K562 (cell line): ENCODE results near the gene XIRP2. TPM values are rescaled to one million over a fixed set of nuclear protein-coding genes. Genes with fewer than 3 reads are reported as not detected.

Experiments used
- ATAC-seq: fragments of 200-7000 bp; cut with Tn5 transposase; 3 replicates; pipeline ENCODE4 v1.9.1; 2020; ENCODE audit warnings: moderate library complexity
- BruUV-seq: library from RNA; stranded (reverse); fragments of 400-500 nt; replicated peaks from 2 replicates; lab custom pipeline; 2021; lab: Mats Ljungman, UMichigan
- CTCF ChIA-PET: fragments of 300-600 bp; formaldehyde crosslinking; extraction: SDS; loops from one replicate; lab custom pipeline; 2021; ENCODE audit warnings: low intra/inter-chr PET ratio; lab: Yijun Ruan, JAX
- POLR2A ChIA-PET: fragments of 300-600, 350-650 bp; sonication (Branson Sonifier 250); formaldehyde crosslinking; extraction: SDS; loops from one replicate; lab custom pipeline; 2021; ENCODE audit warnings: antibody characterized with exemption, inconsistent platforms; lab: Yijun Ruan, JAX
- DNase-seq, 4 experiments: peaks; one replicate each; pipeline versions ENCODE4 v3.0.0 to v3.0.0-alpha.2; 2011 to 2018; ENCODE audit warnings: low spot score in 3 of 4, mixed read lengths in 3 of 4; ENCODE audit errors: extremely low read depth in 1 of 4
- FAIRE-seq: peaks from 2 replicates; lab custom pipeline; 2011; peaks lifted over from hg19 to GRCh38; lab: Jason Lieb, UNC
- H2AFZ ChIP-seq: 2 replicates; pipeline ENCODE4 v1.6.0; 2011; ENCODE audit warnings: low read depth, low read length, control low read depth, inconsistent platforms
- H3K27ac ChIP-seq: fragments of 200-600 bp; 3 replicates; pipeline ENCODE4 v1.8.0; 2011; ENCODE audit warnings: low read depth, mild to moderate bottlenecking, control low read depth, inconsistent platforms, low read length, moderate library complexity, mixed read lengths; ENCODE audit errors: extremely low read depth
- H3K27me3 ChIP-seq, 2 experiments: fragments of 300-600 bp in 1 of 2; 2 replicates in 1 of 2; 3 replicates in 1 of 2; pipeline versions ENCODE4 v1.6.0 to v1.8.0; 2011; ENCODE audit warnings: inconsistent platforms in 2 of 2, low read length in 2 of 2, mild to moderate bottlenecking in 1 of 2, mixed read lengths in 1 of 2, moderate library complexity in 1 of 2; ENCODE audit not compliant: control insufficient read depth in 2 of 2, insufficient read depth in 2 of 2
- H3K36me3 ChIP-seq: fragments of 300-600 bp; 3 replicates; pipeline ENCODE4 v1.8.0; 2011; ENCODE audit warnings: mild to moderate bottlenecking, low read length, inconsistent platforms; ENCODE audit not compliant: control insufficient read depth, insufficient read depth
- H3K4me1 ChIP-seq, 2 experiments: fragments of 200-600 bp in 1 of 2; replicated peaks in 1 of 2; 2 replicates in 1 of 2; 3 replicates in 1 of 2; pipeline versions ENCODE4 v1.5.1 to v1.8.0; 2011; ENCODE audit warnings: inconsistent platforms in 2 of 2, low read length in 2 of 2, mild to moderate bottlenecking in 1 of 2, mixed read lengths in 1 of 2, moderate library complexity in 1 of 2; ENCODE audit not compliant: control insufficient read depth in 2 of 2, insufficient read depth in 2 of 2
- H3K4me2 ChIP-seq: 2 replicates; pipeline ENCODE4 v1.6.1; 2011; ENCODE audit warnings: low read length, control low read depth, inconsistent platforms, mixed read lengths; ENCODE audit not compliant: insufficient read depth
- H3K4me3 ChIP-seq: fragments of 200-600 bp; sonication (generic), shearing (Covaris generic); 2 replicates; pipeline ENCODE4 v1.5.1; 2016; ENCODE audit warnings: control low read depth, inconsistent platforms
- H3K79me2 ChIP-seq: fragments of 200-600 bp; 3 replicates; pipeline ENCODE4 v1.8.0; 2011; ENCODE audit warnings: low read length, inconsistent platforms; ENCODE audit not compliant: control insufficient read depth, insufficient read depth
- H3K9ac ChIP-seq, 2 experiments: 2 replicates each; pipeline versions ENCODE4 v1.6.0 to v1.6.1; 2011; ENCODE audit warnings: low read depth in 2 of 2, low read length in 2 of 2, control low read depth in 1 of 2, inconsistent platforms in 1 of 2, mild to moderate bottlenecking in 1 of 2, mixed read lengths in 1 of 2; ENCODE audit not compliant: insufficient read depth in 1 of 2
- H3K9me1 ChIP-seq: one replicate; pipeline ENCODE4 v1.6.0; 2011; ENCODE audit warnings: inconsistent platforms, mild to moderate bottlenecking, low read length, moderate library complexity; ENCODE audit not compliant: control insufficient read depth, insufficient read depth
- H3K9me3 ChIP-seq: replicated peaks from 2 replicates; pipeline ENCODE4 v1.5.1; 2011; ENCODE audit warnings: low read depth, low read length, inconsistent platforms; ENCODE audit not compliant: control insufficient read depth, insufficient read depth
- H4K20me1 ChIP-seq: replicated peaks from 2 replicates; pipeline ENCODE4 v1.6.1; 2011; ENCODE audit warnings: low read length, inconsistent platforms, mixed read lengths; ENCODE audit not compliant: control insufficient read depth, insufficient read depth
- C11orf30 ChIP-seq: fragments of 450-650 bp; IDR thresholded peaks from 2 replicates; pipeline ENCODE4 v1.6.1; 2016; ENCODE audit warnings: low read depth, mild to moderate bottlenecking
- EGR1 ChIP-seq: fragments of 450-650 bp; conservative IDR thresholded peaks from 2 replicates; pipeline ENCODE4 v1.6.1; 2017; ENCODE audit warnings: mild to moderate bottlenecking
- HDAC3 ChIP-seq: fragments of 450-650 bp; IDR thresholded peaks from 2 replicates; pipeline ENCODE4 v1.6.1; 2018; ENCODE audit warnings: borderline replicate concordance, mild to moderate bottlenecking, moderate library complexity; ENCODE audit not compliant: partially characterized antibody
- HDAC6 ChIP-seq: IDR thresholded peaks from 2 replicates; pipeline ENCODE4 v1.6.1; 2012; ENCODE audit warnings: low read depth, mild to moderate bottlenecking, control low read depth, inconsistent platforms, low read length, moderate library complexity
- IRF9 ChIP-seq: fragments of 450-650 bp; IDR thresholded peaks from 2 replicates; pipeline ENCODE4 v1.6.1; 2016; ENCODE audit warnings: missing biosample characterization, missing genetic modification characterization
- LARP7 ChIP-seq: fragments of 450-650 bp; IDR thresholded peaks from 2 replicates; pipeline ENCODE4 v1.6.1; 2016
- MYC ChIP-seq, 2 experiments: fragments of 250-450 bp in 1 of 2; sonication (Bioruptor Pico) in 1 of 2; IDR thresholded peaks; 2 replicates each; pipeline versions ENCODE4 v1.5.1 to v1.6.1; 2012 to 2021; ENCODE audit warnings: low read depth in 2 of 2, borderline replicate concordance in 1 of 2, improper control_type of control experiment in 1 of 2, low read length in 1 of 2, mild to moderate bottlenecking in 1 of 2, moderate library complexity in 1 of 2
- NELFE ChIP-seq: IDR thresholded peaks from 2 replicates; pipeline ENCODE4 v1.6.1; 2011; ENCODE audit warnings: mild to moderate bottlenecking; ENCODE audit not compliant: insufficient read depth, insufficient read length
- PHF8 ChIP-seq: fragments of 200-600 bp; sonication (generic); IDR thresholded peaks from 2 replicates; pipeline ENCODE4 v1.6.1; 2012; ENCODE audit warnings: mixed run types, mild to moderate bottlenecking, inconsistent platforms, low read length, moderate library complexity, borderline replicate concordance
- PRMT5 ChIP-seq: sonication (generic); formaldehyde crosslinking; IDR thresholded peaks from 2 replicates; pipeline ENCODE4 v1.5.0; 2020; ENCODE audit warnings: missing genetic modification reagents
- SIN3B ChIP-seq: fragments of 450-650 bp; IDR thresholded peaks from 2 replicates; pipeline ENCODE4 v1.6.1; 2017; ENCODE audit warnings: low read depth, mild to moderate bottlenecking, moderate library complexity
- SLC30A9 ChIP-seq: fragments of 250-450 bp; sonication (Bioruptor Pico); IDR thresholded peaks from 2 replicates; pipeline ENCODE4 v1.8.0; 2022; ENCODE audit warnings: mild to moderate bottlenecking, moderate library complexity
- TFE3 ChIP-seq: fragments of 450-650 bp; formaldehyde crosslinking; IDR thresholded peaks from 2 replicates; pipeline ENCODE4 v1.4.0; 2020; ENCODE audit warnings: mild to moderate bottlenecking, mixed read lengths
- ZFX ChIP-seq: sonication (generic); formaldehyde crosslinking; IDR thresholded peaks from 2 replicates; pipeline ENCODE4 v1.8.0; 2022; ENCODE audit warnings: mild to moderate bottlenecking, missing genetic modification reagents, moderate library complexity
- ZNF785 ChIP-seq: fragments of 250-450 bp; sonication (Bioruptor Pico); IDR thresholded peaks from 2 replicates; pipeline ENCODE4 v1.4.0; 2020; ENCODE audit warnings: mild to moderate bottlenecking
- ZNF79 ChIP-seq: fragments of 250-450 bp; sonication (Bioruptor Pico); IDR thresholded peaks from 2 replicates; pipeline ENCODE4 v1.4.0; 2020; ENCODE audit warnings: low read depth, mild to moderate bottlenecking, moderate library complexity
- in situ Hi-C: fragments of 300-500 bp; cut with MboI; formaldehyde crosslinking; loops from 4 replicates; pipeline ENCODE4 v1.15.0; 2018; ENCODE audit warnings: inconsistent platforms, mixed read lengths
- intact Hi-C: fragments of 100-400 bp; cut with micrococcal nuclease; formaldehyde crosslinking; loops from 2 replicates; pipeline ENCODE4 v1.14.2; 2022
- polyA plus RNA-seq, 8 experiments: library from polyadenylated mRNA; depleted of rRNA in 4 of 8; stranded (reverse) in 5 of 8; unstranded in 3 of 8; fragments of >200 nt; fragmentation: Nextera tagmentation in 2 of 8; fragmentation: Illumina TruSeq in 1 of 8; extraction: Ambion mirVana in 2 of 8; extraction: Trizol in 1 of 8; gene quantifications; 2 replicates each; pipeline versions ENCODE4 v1.2.1 to v1.2.3, GENCODE V29; 2011 to 2014; ENCODE audit warnings: inconsistent platforms in 1 of 8, missing spikeins in 1 of 8
- total RNA-seq, 7 experiments: library from RNA; depleted of rRNA in 6 of 7; stranded (reverse); fragments of >200 nt in 6 of 7; fragmentation: Illumina TruSeq in 2 of 7; extraction: Trizol in 2 of 7; gene quantifications; 2 replicates each; pipeline versions ENCODE4 v1.2.1 to v1.2.3, GENCODE V29; 2011 to 2021; ENCODE audit warnings: low replicate concordance in 1 of 7

Gene XIRP2
- total and polyA plus RNA-seq, 9 of the 15 experiments (the other 6 are each of a cell fraction or from before 2014, with no cell fraction given), result 0.04 to 0.10 (median 0.04) TPM; not detected in 2

- no peak for FAIRE-seq
- Histone ChIP-seq H3K4me3 (no peak overlapping the region), H3K4me2 (no peak overlapping the region), H3K9me1 (no peaks in the 10 kb centered on the region), H2AFZ (no peak overlapping the region), H4K20me1 (no peaks in the 10 kb centered on the region), H3K79me2 (no peaks in the 10 kb centered on the region), H3K9me3 (no peaks in the 10 kb centered on the region), H3K27ac (no peak overlapping the region), H3K4me1 (no peaks in the 10 kb centered on the region), H3K27me3 (no peaks in the 10 kb centered on the region), H3K9ac (no peak overlapping the region), H3K36me3 (no peaks in the 10 kb centered on the region)
- no peak for DNase-seq
- intact Hi-C loops (no loop called here), in situ Hi-C loops (no loop called here)
- BruUV-seq, result no TSS peak
- ATAC-seq, result no peak
- ChIA-PET POLR2A (no interaction called here), CTCF (no interaction called here)
- TF ChIP-seq PHF8, result no peak
- no peak for TF ChIP-seq ZNF79 (CRISPR knock-in tag)
- TF ChIP-seq ZNF785 (CRISPR knock-in tag), result no peak
- TF ChIP-seq SLC30A9 (CRISPR knock-in tag), result no peak
- TF ChIP-seq MYC (IDR thresholded peaks at IDR 0.05; ENCODE audit: low read depth, low read length), result no peak
- no peak for TF ChIP-seq MYC (CRISPR knock-in tag; IDR thresholded peaks at IDR 0.05; ENCODE audit: borderline replicate concordance, low read depth)
- TF ChIP-seq LARP7, result no peak
- TF ChIP-seq C11orf30, result no peak
- no peak for TF ChIP-seq TFE3 (CRISPR knock-in tag)
- TF ChIP-seq HDAC6, result no peak
- no peak for TF ChIP-seq SIN3B
- TF ChIP-seq IRF9 (tag), result no peak
- no peak for TF ChIP-seq ZFX (CRISPR knock-in tag)
- TF ChIP-seq NELFE, result no peak
- no peak for TF ChIP-seq EGR1
- TF ChIP-seq PRMT5, result no peak
- TF ChIP-seq HDAC3, result no peak
These were observed 9.4 kb downstream of the XIRP2 start for GRCh38 chr2:166897666-166898065.
